HG03025 (cell line): ENCODE results near the gene ETV1.

ENCODE experiments used
- ATAC-seq: cut with Tn5 transposase; IDR thresholded peaks from one replicate; pipeline ENCODE4 v1.9.1; 2021; ENCODE audit warnings: mild to moderate bottlenecking, moderate library complexity; ENCODE audit not compliant: unreplicated experiment, low FRiP score

The ETV1 gene

DNA sequence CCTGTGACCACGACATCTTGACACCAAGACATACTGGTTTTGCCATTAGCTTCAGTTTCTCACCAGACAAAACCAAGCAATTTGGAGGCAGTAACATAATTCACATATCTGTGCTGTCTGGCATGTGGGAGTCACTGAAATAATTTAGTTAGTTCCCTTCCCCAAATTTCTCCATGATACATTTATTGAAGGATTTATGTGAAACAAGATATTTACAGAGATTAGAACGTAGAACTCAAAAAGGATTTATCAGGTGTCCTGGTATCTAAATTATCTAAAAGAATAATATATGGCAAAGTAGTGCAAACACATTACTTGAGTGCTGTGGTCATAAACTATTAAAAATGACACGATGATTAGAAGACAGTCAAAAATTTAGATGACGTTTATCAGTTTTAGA, 98.7 kb downstream of the ETV1 start:
- no peak for ATAC-seq

DNA sequence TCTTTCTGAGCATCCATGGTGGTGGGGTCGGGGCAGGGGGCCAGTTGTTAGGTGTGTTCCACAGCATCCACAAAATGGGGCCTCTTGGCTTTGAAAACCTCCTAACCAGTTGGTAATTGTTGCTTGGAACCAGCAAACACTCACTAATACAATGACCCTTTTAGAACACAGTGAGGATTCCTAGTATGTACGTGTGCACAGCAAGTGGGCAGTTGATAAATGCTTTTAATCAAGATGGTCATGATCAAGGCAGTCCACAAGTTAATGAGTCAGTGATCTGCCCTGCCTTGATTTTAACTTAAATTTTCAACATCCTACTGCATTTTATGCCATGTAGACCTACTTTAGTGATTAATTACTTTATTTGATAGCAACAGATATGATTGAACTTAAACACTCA, 103.1 kb downstream of the ETV1 start:
- ATAC-seq = no peak

DNA sequence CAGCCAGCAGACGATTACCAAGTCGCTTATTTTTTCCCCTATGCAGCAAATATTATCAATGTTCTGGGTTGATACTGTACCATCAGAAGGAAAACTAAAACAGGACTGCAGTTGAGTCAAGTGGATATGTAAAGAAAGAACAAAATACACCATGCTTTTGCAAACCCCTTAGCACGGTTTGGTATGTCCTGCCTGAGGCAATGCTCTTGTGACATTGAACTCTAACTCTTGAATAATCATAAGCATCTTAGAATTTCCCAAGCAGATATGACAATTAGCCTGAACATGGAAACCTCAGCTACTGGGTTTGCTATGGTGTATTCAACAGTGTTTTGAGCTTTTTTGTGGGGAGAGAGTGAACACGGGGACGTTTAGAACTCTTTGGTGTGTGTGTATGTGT, 107.4 kb downstream of the ETV1 start:
- ATAC-seq = no peak

DNA sequence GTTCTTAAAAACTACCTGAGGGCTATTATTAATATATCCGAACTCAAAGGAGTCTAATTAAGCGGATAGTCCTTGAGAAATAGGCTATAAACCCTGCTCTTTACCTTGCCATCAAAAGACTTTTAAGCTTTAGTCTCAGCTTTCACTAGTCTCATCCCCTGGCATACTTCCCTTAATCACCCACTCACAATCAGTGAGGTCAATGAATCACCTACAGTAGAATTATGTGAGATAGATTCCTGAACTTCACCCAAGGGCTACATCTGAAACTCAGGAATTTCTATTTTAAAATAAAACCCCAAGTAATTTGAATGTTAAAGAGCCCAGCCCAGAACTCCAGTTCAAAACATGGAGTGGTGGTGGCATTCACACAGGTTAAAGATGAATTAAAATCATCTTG, 108.7 kb downstream of the ETV1 start:
- ATAC-seq = no peak

DNA sequence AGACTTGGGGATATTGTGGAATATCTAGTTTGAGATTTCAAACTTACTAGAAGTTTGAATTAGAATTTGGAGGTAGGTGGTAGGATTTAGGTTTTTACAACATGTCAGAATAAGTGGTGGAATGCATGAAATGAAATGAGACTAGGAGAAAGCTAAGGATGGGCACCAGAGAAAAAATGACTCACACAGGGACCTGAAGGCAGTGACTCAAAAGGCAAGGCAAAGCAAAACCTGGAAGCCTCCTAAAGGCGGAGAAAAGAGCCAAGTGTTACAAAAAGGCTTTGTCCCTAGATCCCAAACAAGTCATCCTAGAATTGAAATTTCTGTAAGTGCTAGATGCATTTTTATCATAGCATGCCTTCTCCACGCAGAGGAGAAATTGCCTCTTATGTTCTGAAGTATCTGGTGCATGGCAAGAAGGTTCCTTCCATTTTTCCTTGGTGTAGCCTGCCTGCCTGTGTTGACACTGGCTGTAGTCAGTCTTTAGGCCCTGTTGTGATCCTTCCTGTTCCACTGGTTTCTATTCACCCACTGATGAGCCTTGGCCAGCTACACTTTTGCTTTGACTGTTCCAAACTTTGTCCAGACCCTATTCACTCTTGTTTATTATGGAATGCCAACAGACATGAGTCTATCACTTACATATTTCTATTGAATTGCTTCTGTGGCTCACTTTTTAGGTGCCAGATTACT, 109.3 kb downstream of the ETV1 start:
- no peak for ATAC-seq

DNA sequence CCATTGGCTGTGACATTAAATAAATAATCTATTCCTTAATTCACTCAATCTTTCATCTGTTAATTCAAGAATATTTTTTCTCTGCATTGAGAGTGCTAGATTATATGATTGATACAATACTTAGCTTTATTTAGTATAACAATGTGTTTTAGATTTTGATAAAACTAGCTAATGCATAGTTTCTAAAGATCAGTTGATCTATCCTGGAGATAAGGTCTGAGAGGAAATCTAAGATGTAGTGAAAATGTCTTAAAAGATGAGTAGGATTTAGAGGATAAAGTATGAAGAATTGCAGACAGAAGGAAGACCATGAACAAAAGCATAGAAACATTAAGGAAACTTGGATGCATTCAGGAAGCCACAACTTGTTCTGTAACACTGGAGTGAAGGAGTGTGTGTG, 110.3 kb downstream of the ETV1 start:
- no peak for ATAC-seq

DNA sequence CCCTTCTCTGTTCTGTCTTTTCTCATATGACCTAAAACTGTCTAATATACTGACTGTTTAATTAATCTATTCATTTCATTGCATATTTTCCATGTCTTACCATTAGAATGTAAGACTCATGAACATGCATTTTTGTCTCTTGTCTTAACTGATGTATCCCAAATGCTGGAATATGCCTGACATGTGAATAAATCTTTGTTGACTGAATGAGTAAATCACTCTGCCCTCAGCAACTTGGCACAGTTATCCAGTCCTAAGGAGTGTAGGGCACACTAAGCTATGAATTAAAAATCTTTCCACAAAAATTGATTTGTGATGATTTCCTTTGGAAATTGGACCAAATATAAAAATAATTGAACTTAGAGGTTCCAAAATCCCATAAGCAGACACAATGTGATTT, 111.3 kb downstream of the ETV1 start:
- no peak for ATAC-seq

DNA sequence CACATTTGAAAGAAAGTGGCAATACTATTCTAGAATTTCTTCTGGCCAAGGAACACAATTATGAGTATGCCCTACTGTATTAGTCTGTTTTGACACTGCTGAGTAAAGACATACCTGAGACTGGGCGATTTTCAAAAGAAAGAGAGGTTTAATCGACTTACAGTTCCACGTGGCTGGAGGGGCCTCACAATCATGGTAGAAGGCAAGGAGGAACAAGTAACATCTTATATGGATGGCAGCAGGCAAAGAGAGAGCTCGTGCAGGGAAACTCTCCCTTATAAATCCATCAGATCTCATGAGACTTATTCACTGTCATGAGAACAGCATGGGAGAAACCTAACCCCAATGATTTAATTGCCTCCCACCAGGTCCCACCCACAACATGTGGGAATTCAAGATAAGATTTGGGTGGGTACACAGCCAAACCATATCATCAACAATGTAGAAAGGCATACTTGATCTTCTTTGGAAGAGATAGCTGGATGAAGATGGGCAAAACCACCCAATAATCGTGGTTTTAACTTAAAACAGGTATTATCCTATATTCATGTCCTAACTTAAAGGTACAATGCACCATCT, 113.9 kb downstream of the ETV1 start:
- ATAC-seq = no peak

DNA sequence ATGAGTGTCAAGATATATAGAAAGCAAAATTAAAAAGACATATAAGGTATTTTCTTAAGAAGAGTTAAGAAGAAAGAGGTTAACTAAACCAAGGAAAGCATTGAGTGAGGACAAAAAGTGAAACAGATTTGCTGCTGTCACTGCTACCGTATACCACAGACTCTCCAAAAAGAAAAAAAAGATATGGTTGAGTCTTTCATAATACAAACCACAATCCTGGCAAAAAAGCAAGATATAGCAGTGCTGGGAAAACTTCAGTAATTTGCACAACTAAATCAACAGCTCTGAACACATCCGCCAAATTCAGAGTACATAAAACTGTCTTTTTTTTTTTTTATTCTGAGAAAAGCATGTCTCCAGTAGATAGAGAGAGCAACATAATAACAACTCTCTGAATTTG, 114.7 kb downstream of the ETV1 start:
- ATAC-seq = no peak

DNA sequence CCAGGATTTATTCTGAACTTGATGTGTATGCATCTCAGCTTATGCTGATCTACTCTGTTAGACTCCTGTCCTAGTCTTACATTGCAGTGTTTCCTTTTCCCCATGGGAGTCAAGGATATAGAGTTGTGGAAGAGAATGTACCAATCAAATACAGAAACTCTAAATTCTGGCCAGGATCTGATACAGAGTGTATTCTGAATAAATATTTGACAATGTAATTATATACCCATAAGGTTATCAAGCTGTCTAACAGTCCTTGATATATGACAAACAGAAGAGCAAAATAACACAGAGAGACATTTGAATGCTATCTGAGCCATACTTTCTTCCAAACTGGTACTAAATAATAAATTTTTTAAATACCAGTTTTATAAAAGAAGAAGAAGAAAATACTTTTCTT, 116.8 kb downstream of the ETV1 start:
- ATAC-seq = no peak

DNA sequence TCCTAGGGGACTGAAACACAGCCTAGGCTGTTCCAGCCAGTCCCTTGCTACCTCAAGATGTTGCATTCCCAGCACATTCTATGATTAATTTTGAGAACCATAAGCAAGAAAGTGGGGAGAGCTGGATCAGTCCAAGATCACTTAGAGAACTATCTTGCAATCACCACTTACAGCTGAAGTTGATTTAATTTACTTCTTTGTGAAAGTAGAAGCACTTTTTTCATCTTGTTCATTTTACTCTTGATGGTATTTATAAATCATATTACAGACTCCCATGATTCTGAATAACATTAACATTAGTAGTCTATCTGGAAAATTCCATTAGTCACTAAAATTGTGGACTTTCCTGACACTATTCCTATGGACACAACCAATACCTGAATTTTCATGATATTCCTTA, 118.5 kb downstream of the ETV1 start:
- no peak for ATAC-seq

DNA sequence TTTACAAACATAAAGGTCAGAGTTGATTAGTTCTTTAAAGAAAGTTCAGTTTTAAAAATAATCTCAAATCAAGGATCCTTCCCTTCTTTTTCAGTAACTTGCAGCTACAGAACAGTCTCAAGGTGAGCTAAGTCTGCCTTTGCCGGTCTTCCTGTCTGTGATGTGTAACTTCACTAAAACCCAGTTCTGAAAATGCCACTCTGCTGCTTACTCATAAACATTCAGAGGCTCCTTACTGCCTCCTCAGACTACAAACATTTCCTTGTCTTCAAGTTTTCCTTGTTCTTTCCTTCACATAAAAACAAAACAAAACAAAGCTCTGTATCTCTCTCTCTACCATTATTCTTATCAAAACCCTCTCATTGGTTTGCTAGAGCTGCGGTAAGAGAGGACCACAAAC, 128.7 kb downstream of the ETV1 start:
- ATAC-seq = no peak

DNA sequence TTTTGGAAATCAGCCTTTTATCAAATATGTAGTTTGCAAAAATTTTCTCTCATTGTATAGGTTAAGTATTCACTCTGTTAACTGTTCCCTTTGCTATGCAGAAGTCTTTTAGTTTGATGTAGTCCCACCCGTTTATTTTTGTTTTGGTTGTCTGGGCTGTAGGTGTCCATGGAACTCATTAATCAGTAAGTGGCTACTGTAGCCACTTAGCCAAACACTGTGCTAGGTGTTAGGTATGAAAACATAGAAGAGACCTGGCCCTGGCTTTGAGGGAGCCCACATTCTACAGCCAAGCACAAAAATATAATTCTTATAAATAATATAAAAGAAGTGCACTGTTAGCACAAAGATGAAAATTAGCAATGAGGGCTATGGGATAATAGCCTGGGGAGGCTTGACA, 133.5 kb downstream of the ETV1 start:
- no peak for ATAC-seq

DNA sequence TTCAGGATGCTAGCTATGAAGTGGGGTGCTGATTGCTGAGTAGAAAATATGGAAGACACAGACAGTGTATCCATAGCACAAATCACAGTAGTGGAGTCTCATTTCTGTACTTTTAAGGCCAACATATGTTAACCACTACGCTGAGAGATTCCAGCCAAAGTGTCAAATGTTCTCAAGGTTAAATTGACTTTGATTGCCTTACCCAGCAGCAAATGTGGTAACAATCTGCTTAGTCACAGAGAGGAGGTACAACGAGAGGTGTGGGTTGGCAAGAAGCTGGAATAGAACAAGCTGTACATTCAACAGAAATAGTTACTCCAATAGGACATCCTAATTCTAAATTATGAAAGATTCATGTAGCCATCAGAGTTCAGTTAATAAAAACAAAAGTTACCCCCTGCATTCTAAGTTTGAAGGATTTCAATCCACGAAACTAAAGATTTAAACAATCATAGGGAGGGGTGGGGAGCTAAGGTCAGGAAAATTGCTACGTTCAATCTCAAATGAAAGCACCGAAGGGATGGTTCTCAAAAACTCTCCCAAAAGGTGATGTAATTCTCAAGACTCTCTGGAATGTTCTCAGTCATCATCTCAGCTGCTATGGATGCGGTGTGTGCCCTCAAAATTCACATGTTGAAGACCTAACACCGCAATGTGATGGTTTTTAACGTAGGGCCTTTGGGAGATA, 137.0 kb downstream of the ETV1 start:
- no peak for ATAC-seq

DNA sequence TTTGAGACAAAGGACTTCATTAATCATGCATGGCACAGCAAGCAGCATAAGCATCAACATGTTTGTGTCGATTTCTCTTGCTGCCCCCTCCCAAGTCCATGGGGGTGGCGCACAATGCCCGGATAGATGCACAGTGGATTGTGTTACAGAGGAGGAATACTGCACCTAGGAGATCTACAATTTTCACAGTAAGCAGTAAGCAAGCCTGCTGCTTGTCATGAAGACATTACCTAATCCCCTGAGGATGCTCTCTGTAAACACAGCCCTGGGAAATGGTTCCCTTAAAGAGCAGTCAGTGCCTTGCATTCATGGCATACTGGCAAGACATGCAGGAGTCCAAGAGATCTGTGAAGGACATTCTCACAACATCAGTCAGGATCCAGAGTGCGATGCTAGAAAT, 137.7 kb downstream of the ETV1 start:
- no peak for ATAC-seq

DNA sequence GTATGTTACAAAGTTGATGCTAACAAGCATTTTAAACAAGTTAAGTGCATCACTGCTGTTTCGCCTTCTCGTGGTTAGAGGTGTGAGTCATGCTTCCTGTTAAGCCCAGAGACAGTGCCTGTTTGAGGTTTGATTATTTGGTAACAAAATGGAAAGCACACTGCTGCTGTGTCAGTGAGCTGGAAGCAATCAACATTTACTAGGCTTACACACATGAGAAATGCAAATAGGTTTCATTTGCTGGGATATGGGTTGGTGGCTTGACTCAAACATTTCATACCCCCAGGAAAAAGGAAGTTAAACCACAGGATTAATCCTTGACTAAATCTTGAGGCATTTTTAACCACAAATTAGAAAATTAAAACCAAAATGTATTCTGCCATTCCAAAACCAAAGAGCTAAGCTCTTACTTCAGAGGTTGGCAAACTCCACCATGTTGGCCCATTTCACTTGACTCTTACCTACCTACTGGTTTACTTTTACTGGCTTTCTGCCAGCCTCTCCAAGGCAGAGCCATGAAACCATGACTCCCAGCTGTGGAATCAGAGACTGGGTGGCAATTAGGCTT, 139.2 kb downstream of the ETV1 start:
- no peak for ATAC-seq

DNA sequence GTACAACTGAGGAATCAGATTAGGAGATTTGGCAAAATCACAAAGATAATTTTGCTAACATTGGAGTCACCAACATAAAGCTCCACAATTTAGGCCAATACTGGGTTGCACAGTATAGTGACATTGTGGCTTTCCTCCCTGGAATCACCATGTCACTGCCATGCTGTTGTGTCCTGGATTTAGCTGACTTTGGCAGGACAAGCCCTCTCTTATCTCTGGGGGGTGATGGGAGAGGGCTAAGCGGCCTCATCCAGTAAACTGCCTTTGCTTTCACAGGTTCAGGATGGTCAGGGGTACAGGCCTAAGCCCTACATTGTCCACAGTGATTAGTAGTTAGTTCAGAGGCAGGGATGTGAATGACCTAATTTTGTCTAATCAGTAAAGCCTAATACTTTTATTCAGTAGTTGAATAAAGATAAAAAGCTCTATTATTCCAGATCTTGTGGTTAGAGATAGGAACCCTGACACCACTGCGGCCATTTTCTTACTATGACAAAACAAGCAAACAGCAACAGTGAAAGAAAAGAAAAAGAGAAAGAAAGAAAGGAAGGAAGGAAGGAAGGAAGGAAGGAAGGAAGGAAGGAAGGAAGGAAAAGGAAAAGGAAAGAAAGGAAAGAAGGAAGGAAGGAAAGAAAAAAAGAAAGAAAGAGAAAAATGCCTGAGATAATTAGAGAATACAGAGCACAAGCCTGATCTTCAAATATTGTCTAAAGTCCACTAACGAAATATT, 140.1 kb downstream of the ETV1 start:
- no peak for ATAC-seq

DNA sequence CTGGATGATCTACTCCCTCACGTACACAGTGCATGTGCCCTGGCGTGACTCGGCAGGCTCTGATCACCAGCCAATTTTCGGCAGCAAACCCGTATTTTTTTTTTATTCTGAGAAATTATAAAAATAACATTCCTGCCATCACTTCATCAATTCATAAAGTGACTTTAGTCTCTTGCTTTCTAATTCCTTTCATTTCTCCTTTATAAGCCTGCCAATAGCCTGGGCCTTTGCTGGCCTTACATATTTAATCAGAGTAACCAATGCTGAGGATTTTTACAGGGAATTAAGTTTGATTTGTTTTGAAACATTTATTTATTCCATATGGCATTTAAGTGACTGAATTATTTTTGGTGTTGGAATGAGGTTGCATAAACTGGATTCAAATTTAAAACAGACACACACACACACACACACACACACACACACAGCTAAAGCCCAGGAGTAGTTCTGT, 140.8 kb downstream of the ETV1 start:
- no peak for ATAC-seq

DNA sequence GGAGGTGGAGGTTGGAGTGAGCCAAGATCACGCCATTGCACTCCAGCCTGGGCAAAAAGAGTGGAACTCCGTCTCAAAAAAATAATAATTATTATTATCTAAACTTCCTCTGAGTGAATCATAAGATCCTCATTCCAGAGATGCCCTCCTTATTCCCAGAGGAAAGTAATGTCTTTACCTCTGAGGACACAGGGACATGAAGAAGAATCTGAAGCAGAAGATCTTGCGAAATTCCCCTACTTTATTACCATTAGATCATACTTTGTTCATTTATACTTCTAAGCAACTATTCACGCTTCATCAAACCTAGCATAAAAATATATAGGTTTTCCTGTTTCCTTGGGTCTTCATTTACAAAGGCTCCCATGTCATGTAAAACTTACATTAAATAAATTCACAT, 143.1 kb downstream of the ETV1 start:
- ATAC-seq = no peak

DNA sequence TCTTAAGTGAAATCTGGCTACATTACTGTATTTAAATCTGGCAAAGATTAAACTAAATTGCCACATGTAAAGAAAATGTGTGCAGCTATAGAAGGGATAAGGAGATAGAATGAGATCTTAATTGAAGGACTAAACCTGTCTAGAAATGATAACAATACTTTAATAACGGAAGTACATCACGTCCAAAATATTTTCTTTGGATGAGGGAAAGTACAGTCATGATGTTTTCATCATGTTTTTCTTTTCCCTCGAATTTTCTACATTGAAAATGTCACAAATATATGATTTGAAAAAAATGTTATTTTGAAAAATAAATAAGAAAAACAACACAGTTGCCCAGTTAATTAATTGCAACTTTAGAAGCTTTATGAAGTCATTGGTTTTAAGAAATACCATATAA, 143.9 kb downstream of the ETV1 start:
- no peak for ATAC-seq

DNA sequence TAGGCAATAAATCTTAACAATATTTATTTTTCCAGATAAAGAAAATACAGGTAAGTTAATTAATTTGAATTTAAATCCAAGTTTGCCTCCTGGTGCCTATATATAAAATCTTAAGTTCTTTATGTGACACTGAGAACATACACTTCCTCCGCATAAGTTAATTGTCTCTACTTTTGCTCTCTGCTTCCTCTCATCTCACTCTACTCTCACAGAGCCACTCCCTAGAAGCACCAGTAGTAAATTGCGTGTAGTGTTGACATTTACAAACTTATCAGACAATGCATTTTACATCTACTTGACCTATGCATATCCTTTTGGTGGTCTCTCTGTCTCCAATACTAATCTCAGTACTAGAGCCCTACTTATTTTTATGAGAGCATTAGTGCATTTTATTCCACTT, 144.5 kb downstream of the ETV1 start:
- ATAC-seq = no peak
